Ureter (tissue), 1 donor: ENCODE results near the gene ITGB1BP1. TPM values are rescaled to one million over a fixed set of nuclear protein-coding genes. Genes with fewer than 3 reads are reported as not detected.

Experiments used
- total RNA-seq: library from RNA; stranded (reverse); gene quantifications from one replicate; pipeline ENCODE4 v1.2.4, GENCODE V29; 2023
- donor health status: DM: yes; HTN: yes; CAD: no.

ITGB1BP1 gene
- total RNA-seq, 1 donor from 2014 or later: 79.5 TPM

Other genes starting within 250 kb of the ITGB1BP1 start
- 42.1 TPM for gene ASAP2, start 216.7 kb downstream of the ITGB1BP1 start, total RNA-seq
- gene CPSF3, start 126 bp upstream of the ITGB1BP1 start, total RNA-seq: 33.2 TPM
- gene IAH1, start 51.0 kb upstream of the ITGB1BP1 start, total RNA-seq: 51.8 TPM
- gene ADAM17, start 132.3 kb upstream of the ITGB1BP1 start, total RNA-seq: 41.7 TPM
- 225 TPM for gene YWHAQ, start 207.5 kb upstream of the ITGB1BP1 start, total RNA-seq